Left ventricle myocardium superior (tissue), 1 donor: ENCODE results near the gene LCE1B. TPM values are rescaled to one million over a fixed set of nuclear protein-coding genes. Genes with fewer than 3 reads are reported as not detected.

ENCODE experiments used
- ATAC-seq: fragments of 200-7000 bp; cut with Tn5 transposase; one replicate; pipeline ENCODE4 v1.9.1; 2020; ENCODE audit warnings: mild to moderate bottlenecking, moderate library complexity
- DNase-seq: peaks from one replicate; pipeline ENCODE4 v3.0.0-alpha.2; 2020
- intact Hi-C: fragments of 100-400 bp; cut with micrococcal nuclease; formaldehyde crosslinking; loops from one replicate; pipeline ENCODE4 v1.11.0; 2022
- total RNA-seq: library from RNA; stranded (reverse); fragmentation: NEBNext Ultra II Directional; extraction: Animal tissue kit (Norgen Biotek cat#: 25700); gene quantifications from one replicate; pipeline ENCODE4 v1.2.1, GENCODE V29; 2021
- donor health status: DM: no; HTN: yes; CAD: no; lungs with severe emphysema.

Gene LCE1B
- total RNA-seq, 1 donor from 2014 or later: not detected

- ATAC-seq (no peak), DNase-seq (no peak)
- intact Hi-C loops: no loop called here
Observed at GRCh38 chr1:152858062-152858461, 46.3 kb downstream of the LCE1B start.

- ATAC-seq: no peak
- intact Hi-C loops: no loop called here
- no peak for DNase-seq
Observed at GRCh38 chr1:152859696-152860095, 47.9 kb downstream of the LCE1B start, which contains the start of gene LCE7A. Gene LCE7A, plus strand, starts transcription at chr1:152859996. Its CDS starts 702 bp downstream, at chr1:152860698.

GRCh38 chr1:152860129-152860528 is 48.4 kb downstream of the LCE1B start:
- ATAC-seq (no peak), DNase-seq (no peak)
- intact Hi-C loops: no loop called here

- DNase-seq (no peak), ATAC-seq (no peak)
- intact Hi-C loops: no loop called here
Observed at GRCh38 chr1:152861374-152861773, 49.6 kb downstream of the LCE1B start.

Other genes starting within 250 kb of the LCE1B start
- gene LCE3E, start 245.2 kb upstream of the LCE1B start, total RNA-seq: not detected
- not detected for gene LCE3D, start 231.5 kb upstream of the LCE1B start, total RNA-seq
- not detected for gene LCE3C, start 211.7 kb upstream of the LCE1B start, total RNA-seq
- not detected for gene LCE3B, start 198.2 kb upstream of the LCE1B start, total RNA-seq
- gene LCE3A, start 188.9 kb upstream of the LCE1B start, total RNA-seq: not detected
- gene LCE2D, start 148.6 kb upstream of the LCE1B start, total RNA-seq: not detected
- gene LCE2C, start 136.7 kb upstream of the LCE1B start, total RNA-seq: not detected
- gene LCE2B, start 125.8 kb upstream of the LCE1B start, total RNA-seq: not detected
- not detected for gene LCE2A, start 113.6 kb upstream of the LCE1B start, total RNA-seq
- not detected for gene LCE4A, start 103.8 kb upstream of the LCE1B start, total RNA-seq
- not detected for gene KPRP, start 53.9 kb upstream of the LCE1B start, total RNA-seq
- not detected for gene LCE1F, start 36.8 kb upstream of the LCE1B start, total RNA-seq
- gene LCE1E, start 25.7 kb upstream of the LCE1B start, total RNA-seq: not detected
- gene LCE1D, start 15.2 kb upstream of the LCE1B start, total RNA-seq: not detected
- not detected for gene LCE1C, start 5.3 kb upstream of the LCE1B start, total RNA-seq
- not detected for gene LCE1A, start 15.5 kb downstream of the LCE1B start, total RNA-seq
- gene LCE6A, start 30.9 kb downstream of the LCE1B start, total RNA-seq: not detected
- not detected for gene LCE7A, start 48.0 kb downstream of the LCE1B start, total RNA-seq
- not detected for gene SMCP, start 66.4 kb downstream of the LCE1B start, total RNA-seq
- gene IVL, start 96.6 kb downstream of the LCE1B start, total RNA-seq: not detected
- not detected for gene SPRR5, start 135.2 kb downstream of the LCE1B start, total RNA-seq
- gene SPRR4, start 158.7 kb downstream of the LCE1B start, total RNA-seq: not detected
- not detected for gene SPRR1A, start 172.1 kb downstream of the LCE1B start, total RNA-seq
- gene SPRR3, start 189.8 kb downstream of the LCE1B start, total RNA-seq: not detected
- not detected for gene SPRR1B, start 219.2 kb downstream of the LCE1B start, total RNA-seq
- gene SPRR2D, start 229.1 kb downstream of the LCE1B start, total RNA-seq: not detected
- not detected for gene SPRR2A, start 245.5 kb downstream of the LCE1B start, total RNA-seq